ENCODE results near the gene ARRB2. TPM values are rescaled to one million over a fixed set of nuclear protein-coding genes. Genes with fewer than 3 reads are reported as not detected.

ARRB2 gene
- 100 to 1,000 TPM; 210 to 220 TPM for total RNA-seq
- 220 TPM for polyA plus RNA-seq (2013, experiment 1 of 2)
- 225 TPM for polyA plus RNA-seq (2013, experiment 2 of 2)
- 17.9 to 272 (median 126) reads per million in 172 experiments for total RNA-seq

GRCh38 chr17:4709794-4710692 lies at the start of gene ARRB2:
TSS of gene ARRB2 (plus strand) at chr17:4710632. CDS start at chr17:4710722, 90 bp downstream.
- peak within 1 kb of the TSS; percentile 90 for H3K4me3 ChIP-seq (ENCODE audit: low read length)
- peaks cover 52% of the 10 kb centered on the region for H3K4me1 ChIP-seq (ENCODE audit: insufficient read depth, low read length)
- no peaks in the 10 kb centered on the region for H3K27me3 ChIP-seq (ENCODE audit: control insufficient read depth in 1 of 2, insufficient read depth in 2 of 2, low read length in 2 of 2)
- no peaks in the 10 kb centered on the region for H3K36me3 ChIP-seq (ENCODE audit: insufficient read depth, low read length)
- H3K9me3 Mint-ChIP-seq, result no peaks in the 10 kb centered on the region
- peak within 1 kb of the TSS; percentile 83 for H3K27ac Mint-ChIP-seq
- H3K9me3 ChIP-seq (ENCODE audit: control insufficient read depth in 1 of 2, insufficient read depth in 1 of 2, low read length in 2 of 2), result no peaks in the 10 kb centered on the region
- ATAC-seq (ENCODE audit: poor library complexity), result peak; percentile 79
- peak; percentile 86 for TF ChIP-seq CTCF (IDR thresholded peaks at IDR 0.05)
- no peaks in the 10 kb centered on the region for H3K27me3 Mint-ChIP-seq
- CTCF ChIA-PET, result interaction anchor here (0.6 to 2.7 kb wide), 24 partner anchors 9 to 339 kb away, joined by 3 to 30 read pairs (median 4); partner anchors contain the start of genes C17orf107, CHRNE, CXCL16 and GLTPD2
- peaks cover 59% of the 10 kb centered on the region for H3K4me1 Mint-ChIP-seq (ENCODE audit: low read depth)
- peaks cover 3% of the 10 kb centered on the region for H3K36me3 Mint-ChIP-seq (ENCODE audit: low read depth)
- DNase-seq, result peak; percentile 97 to 100 (median 99)
- peak within 1 kb of the TSS; percentile 82 to 92 for H3K27ac ChIP-seq (ENCODE audit: low read depth in 1 of 2, low read length in 2 of 2)
- intact Hi-C loops (cut with DNase I, micrococcal nuclease), result loop anchor here (1.0 to 10.0 kb wide), 8 partner anchors 21 to 365 kb away; partner anchors contain the start of genes MED11 (in 2 of the 2), PFN1 (in 2 of the 2), PLD2 (in 1 of the 2) and ZFP3 (in 1 of the 2)
- peak within 1 kb of the TSS; percentile 98 for H3K4me3 Mint-ChIP-seq
- POLR2A ChIA-PET, result interaction anchor here (0.8 to 3.2 kb wide), 23 partner anchors 8 to 710 kb away, joined by 3 to 27 read pairs (median 5); partner anchors contain the start of genes C17orf107, CHRNE, MED11 and MINK1

GRCh38 chr17:4663711-4664110 lies 46.7 kb upstream of the ARRB2 start:
- TF ChIP-seq CTCF (IDR thresholded peaks at IDR 0.05), result no peak
- no peak overlapping the region for H3K27ac ChIP-seq (ENCODE audit: low read depth in 1 of 2, low read length in 2 of 2)
- DNase-seq, result no peak
- H3K4me3 Mint-ChIP-seq, result no peak overlapping the region
- no peaks in the 10 kb centered on the region for H3K9me3 Mint-ChIP-seq
- H3K4me1 ChIP-seq (ENCODE audit: insufficient read depth, low read length), result no peaks in the 10 kb centered on the region
- no peak overlapping the region for H3K27ac Mint-ChIP-seq
- intact Hi-C loops (cut with DNase I, micrococcal nuclease), result no loop called here
- H3K27me3 ChIP-seq (ENCODE audit: control insufficient read depth in 1 of 2, insufficient read depth in 2 of 2, low read length in 2 of 2), result peaks cover 0 to 2% of the 10 kb centered on the region in 2 experiments
- H3K36me3 ChIP-seq (ENCODE audit: insufficient read depth, low read length), result no peaks in the 10 kb centered on the region
- no peak for ATAC-seq (ENCODE audit: poor library complexity)
- ChIA-PET CTCF (no interaction called here), POLR2A (no interaction called here)
- H3K27me3 Mint-ChIP-seq, result peaks cover 3% of the 10 kb centered on the region
- no peak overlapping the region for H3K4me3 ChIP-seq (ENCODE audit: low read length)
- H3K9me3 ChIP-seq (ENCODE audit: control insufficient read depth in 1 of 2, insufficient read depth in 1 of 2, low read length in 2 of 2), result no peaks in the 10 kb centered on the region
- H3K36me3 Mint-ChIP-seq (ENCODE audit: low read depth), result no peaks in the 10 kb centered on the region
- H3K4me1 Mint-ChIP-seq (ENCODE audit: low read depth), result no peaks in the 10 kb centered on the region

- no peaks in the 10 kb centered on the region for H3K36me3 ChIP-seq (ENCODE audit: insufficient read depth, low read length)
- no peak overlapping the region for H3K4me3 ChIP-seq (ENCODE audit: low read length)
- ChIA-PET CTCF (no interaction called here), POLR2A (no interaction called here)
- H3K27me3 Mint-ChIP-seq, result no peaks in the 10 kb centered on the region
- no peak for TF ChIP-seq CTCF (IDR thresholded peaks at IDR 0.05)
- intact Hi-C loops (cut with DNase I, micrococcal nuclease), result no loop called here
- no peak overlapping the region for H3K27ac Mint-ChIP-seq
- no peaks in the 10 kb centered on the region for H3K36me3 Mint-ChIP-seq (ENCODE audit: low read depth)
- H3K4me1 Mint-ChIP-seq (ENCODE audit: low read depth), result no peaks in the 10 kb centered on the region
- ATAC-seq (ENCODE audit: poor library complexity) (no peak), DNase-seq (no peak)
- H3K27ac ChIP-seq (ENCODE audit: low read depth in 1 of 2, low read length in 2 of 2), result no peak overlapping the region
- no peaks in the 10 kb centered on the region for H3K9me3 Mint-ChIP-seq
- no peaks in the 10 kb centered on the region for H3K4me1 ChIP-seq (ENCODE audit: insufficient read depth, low read length)
- peaks cover 0 to 2% of the 10 kb centered on the region in 2 experiments for H3K27me3 ChIP-seq (ENCODE audit: control insufficient read depth in 1 of 2, insufficient read depth in 2 of 2, low read length in 2 of 2)
- H3K4me3 Mint-ChIP-seq, result no peak overlapping the region
- no peaks in the 10 kb centered on the region for H3K9me3 ChIP-seq (ENCODE audit: control insufficient read depth in 1 of 2, insufficient read depth in 1 of 2, low read length in 2 of 2)
Observed at GRCh38 chr17:4664230-4664629, 46.2 kb upstream of the ARRB2 start.
